GM21447 (cell line): ENCODE results near the gene GREM2.

Experiments
- ATAC-seq: cut with Tn5 transposase; IDR thresholded peaks from one replicate; pipeline ENCODE4 v1.9.1; 2021; ENCODE audit not compliant: unreplicated experiment

Gene GREM2

DNA sequence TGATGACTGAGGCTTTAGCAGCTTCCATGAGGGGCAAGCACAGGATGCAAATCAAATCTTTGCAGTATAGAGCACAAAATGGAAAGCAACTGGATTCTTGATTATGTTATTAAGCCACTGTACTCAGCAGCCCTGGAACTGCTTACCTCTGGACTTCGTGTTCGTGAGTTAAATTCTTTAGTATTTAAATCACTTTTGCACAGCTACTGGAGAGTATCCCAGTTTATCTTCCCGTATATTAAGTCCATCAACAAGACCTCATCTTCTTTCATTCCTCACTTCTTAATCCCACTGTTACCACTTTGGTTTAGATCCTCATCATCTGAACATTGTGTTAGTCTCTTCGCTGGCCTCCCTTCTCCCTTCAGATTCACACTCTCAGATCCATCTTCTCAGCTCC, 108.9 kb downstream of the GREM2 start:
- no peak for ATAC-seq

DNA sequence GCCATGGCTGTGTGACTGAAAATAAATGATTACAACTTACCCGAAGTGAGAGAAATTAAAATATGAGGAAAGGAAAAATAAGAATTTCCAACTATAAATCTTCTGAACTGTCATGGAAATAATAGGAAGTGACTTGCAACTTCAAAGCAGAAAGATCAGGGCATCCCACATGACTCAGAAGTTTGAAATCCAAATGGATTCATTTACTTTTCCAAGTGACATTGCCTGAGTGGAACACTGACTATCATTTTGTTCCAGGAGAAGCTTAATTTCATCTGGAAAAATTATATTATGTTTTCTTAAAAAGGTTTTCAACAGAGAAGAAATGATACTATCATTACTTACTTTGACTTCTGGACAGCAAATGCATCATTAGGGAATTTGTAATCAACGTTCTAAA, 110.8 kb downstream of the GREM2 start:
- no peak for ATAC-seq

DNA sequence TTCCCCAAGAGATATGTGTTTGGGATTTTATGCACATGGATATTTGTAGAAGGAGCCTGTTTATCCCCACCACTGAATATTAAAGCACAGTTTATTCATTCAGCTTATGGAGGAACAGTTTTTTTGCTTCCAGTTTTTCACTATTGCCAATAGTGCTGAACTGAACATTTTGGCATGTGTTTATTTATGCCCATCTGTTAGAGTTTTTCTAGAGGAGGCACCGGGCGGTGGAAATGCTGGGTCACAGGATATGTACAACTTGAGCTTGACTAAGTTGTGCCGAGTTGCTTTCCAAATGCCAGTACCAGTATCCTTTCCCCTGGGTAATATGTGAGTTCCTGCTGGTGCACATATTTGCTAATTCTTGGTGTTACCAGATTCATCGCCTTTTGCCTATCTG, 111.3 kb downstream of the GREM2 start:
- ATAC-seq = no peak

DNA sequence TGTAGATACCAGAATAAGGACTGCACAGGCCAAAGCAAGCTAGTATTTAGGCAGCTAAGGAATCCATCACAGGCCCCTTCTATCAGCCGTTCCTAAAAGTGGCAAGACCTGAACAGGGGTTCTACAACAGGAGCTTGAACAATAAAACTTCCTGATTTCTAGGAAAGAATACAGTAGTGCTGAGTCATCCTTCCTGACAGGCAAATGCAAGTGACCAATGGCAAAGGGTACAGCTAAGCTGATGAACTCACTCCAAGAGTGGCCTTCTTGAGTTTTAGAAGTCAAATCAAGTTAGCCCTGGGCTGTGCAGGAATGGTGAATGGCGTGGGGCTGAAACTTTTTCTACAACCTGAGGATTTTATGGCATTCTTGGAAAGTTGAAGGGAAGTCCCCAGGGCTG, 112.9 kb downstream of the GREM2 start:
- ATAC-seq = no peak

DNA sequence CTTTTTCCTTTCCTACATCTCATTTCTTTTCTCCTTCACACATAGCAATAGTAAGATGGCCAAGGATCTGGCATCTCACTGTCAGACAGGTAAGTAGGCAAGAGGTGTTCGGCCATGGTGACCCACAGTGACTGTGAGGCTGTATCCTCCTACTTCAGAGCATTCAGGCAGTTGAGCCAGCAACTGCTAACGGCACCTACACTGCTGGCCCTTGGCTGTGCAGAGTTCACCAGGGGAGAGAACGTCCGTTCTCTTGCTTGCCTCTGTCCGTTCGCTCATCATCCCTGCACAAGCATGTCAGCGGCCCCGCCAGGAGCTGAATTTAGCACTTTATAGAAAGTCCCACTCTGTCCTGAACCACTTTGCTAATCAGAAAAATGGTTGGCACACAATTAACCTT, 113.6 kb downstream of the GREM2 start:
- ATAC-seq = no peak

DNA sequence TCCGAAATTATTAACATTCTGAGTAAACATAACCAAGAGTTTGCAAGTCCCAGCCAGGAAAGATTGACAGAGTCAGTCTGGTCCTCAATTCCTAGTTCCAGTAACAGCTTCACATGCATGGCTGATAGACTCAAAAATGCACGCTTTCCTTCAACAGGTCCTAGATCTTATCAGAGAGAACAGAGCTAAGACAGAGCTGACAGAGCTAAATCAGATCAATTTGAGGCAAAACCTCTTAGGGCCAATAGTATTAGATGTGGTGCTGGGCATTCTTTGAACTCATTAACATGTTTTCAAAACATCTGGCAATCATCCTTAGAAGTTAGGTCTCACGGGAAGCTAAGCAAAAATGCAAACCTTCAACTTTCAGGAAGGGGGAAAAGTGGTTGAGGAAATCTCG, 114.0 kb downstream of the GREM2 start:
- no peak for ATAC-seq

DNA sequence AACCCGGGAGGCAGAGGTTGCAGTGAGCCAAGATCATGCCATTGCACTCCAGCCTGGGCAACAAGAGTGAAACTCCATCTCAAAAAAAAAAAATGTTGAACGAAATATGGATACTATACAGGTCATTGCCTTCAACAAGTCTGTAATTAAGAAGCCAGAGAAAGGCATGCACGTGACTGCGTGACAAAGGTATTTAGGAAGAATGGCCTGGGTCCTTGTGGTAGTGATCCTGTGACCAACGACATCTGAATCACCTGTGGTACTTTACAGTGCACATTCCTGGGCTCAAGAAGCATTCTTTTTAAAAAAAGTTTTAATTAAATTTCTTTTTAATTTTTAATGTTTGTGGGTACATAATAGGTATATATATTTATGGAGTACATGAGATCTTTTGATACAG, 115.0 kb downstream of the GREM2 start:
- no peak for ATAC-seq

DNA sequence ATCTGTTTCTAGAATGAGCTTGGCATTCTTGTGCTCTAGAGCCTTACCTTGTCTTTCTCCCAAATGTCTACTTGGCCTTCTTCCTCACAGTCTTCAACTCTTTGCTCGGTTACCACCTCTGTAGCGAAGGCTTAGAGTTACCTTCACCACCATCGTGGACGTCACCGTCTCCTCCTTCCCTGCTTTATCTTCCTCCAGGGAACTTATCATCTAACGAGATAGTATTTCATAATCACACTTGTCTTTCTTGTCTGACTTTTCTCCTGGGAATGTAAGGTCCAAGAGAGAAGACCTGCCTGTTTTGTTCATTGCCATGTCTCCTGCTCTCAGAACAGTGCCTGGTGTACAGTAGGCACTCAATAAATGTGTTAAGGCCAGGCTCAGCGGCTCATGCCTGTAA, 115.6 kb downstream of the GREM2 start:
- ATAC-seq = no peak

DNA sequence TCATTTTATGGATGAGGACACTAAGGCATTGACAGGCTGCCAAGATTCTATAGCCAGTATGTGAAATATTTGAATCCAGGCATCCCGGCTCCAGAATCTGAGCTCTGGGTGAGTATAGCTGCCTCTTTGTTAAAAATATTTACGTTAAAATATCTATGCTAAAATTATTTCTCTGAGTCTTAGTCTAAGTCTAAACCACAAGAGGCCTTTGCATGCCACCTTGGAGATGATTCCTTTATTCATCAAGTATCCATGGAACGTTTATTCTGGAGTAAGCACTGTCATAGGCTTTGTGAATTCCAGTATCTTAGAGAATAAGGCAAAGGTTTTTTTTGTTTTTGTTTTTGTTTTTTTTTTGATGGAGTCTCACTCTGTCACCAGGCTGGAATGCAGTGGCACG, 116.4 kb downstream of the GREM2 start:
- no peak for ATAC-seq

DNA sequence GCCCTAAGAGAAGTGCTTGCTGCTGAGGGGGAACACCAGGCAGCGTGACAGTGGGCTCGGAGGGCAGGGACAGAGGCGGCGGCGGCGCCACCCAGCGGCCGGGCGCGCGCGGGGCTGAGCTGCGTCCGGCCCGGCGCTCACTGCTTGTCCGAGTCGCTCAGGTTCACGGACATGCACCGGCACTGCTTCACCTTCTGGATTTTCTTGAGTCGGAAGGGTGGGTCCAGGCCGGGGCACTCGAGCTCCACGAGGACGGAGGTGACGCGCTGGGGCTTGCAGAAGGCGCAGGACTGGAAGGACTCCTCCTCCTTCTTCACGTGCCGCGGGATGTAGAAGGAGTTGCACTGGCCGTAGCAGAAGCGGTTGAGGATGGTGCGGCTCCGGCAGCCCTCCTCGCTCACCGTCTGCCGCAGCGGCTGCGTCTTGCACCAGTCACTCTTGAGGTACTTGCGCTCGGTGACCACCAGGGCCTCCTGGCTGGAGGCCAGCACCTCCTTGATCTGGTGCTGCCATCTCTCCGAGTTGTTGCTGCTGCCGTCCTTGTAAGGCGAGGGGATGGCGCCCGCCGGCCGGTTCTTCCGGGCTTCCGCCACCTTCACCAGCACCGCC, 119.0 kb downstream of the GREM2 start:
- no peak for ATAC-seq

DNA sequence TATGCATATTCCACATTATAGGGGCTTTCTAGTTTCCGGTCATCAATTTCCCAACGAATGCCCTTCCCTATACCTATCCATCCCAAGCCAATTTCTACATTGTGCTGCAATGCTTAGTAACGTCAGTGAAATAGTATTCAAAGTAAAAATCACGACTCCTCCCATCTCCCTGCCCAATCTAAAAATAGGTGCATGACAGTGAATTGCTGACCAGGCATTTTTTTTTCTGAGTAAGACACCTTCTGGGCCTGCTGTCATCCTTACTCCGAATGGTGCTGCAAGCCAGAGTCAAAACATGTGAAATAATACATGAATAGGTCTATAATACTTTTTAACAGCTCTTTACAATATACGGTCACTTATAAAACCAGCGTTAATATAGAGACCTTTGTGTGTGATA, 120.2 kb downstream of the GREM2 start:
- ATAC-seq = no peak

DNA sequence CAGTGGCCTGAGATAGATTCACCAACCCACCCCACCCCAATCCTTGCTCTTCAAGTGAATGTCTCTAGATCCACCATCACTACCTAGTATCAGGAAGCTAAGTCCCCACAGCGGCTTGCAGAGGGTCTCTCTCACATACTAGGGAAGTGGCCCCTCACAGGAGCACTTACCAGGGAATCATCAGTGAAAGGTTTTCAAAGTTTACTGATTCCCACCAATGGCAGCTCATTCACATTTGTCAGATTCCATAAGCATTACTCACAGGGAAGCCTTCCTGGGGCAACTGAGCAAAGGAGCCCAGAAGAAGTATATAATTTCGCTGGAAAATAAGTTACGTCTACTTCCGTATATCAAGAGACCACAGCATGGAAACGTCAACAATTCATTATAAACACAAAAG, 120.8 kb downstream of the GREM2 start:
- ATAC-seq = no peak

DNA sequence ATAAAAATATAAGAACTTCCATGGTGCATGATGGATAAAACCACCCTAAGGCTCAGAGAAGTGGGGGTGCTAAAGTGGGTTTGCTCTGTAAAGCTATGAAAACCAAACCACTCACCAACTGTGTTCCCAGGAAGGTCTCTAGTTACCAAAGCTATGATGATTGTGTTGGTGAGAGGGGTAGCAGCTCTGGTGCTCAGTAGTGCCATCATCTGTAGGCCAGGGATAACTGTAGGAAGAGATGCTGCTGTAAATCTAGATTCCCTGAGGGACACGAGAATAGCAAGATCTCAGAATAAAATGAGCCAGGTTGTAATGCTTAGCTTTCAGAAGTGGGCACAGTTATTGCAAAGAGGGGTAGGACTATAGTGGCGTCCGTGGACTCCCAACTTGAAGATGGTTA, 124.5 kb downstream of the GREM2 start:
- no peak for ATAC-seq

DNA sequence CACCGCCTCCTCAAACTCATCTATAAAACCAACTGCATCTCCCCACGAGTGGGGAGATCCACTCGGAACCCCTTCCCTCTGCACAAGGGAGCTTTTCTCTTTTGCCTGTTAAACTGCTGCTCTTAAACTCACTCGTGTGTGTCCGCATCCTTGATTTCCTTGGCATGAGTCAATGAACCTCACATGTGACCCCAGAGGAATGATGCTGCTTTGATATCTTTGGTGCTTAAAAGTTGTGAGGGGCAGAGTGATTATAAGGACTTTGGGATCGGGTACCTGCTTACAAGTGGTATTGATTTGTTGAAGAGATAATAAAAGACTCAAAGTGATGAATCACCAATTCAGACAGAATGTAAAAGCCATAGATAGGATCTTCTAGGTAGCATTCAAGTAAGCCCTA, 125.3 kb downstream of the GREM2 start:
- ATAC-seq = no peak

DNA sequence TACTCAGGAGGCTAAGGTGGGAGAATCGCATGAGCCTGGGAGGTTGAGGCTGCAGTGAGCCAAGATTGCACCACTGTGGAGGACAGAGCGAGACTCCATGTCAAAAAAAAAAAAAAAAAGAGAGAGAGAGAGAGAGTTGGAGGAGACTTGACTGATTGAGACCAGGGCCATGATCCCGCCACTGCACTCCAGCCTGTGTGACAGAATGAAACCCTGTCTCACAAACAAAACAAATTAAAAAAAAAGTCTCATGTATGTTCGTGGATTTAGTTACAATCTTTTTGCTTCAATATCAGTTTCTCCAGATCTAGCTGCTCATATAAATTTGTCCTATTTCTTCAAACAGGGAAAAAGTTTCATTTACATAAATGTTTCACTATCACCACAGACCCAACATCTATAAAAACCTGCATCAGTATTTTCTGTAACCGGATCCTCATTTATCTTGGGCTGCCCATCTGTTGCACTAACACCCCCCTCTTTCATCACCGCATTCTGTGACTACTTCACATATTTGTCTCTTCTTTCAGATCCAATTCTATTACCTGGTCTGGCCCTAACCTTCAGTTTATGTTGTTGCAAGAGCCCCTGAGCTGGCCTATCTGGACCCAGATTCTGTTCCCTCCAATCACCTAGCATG, 127.0 kb downstream of the GREM2 start:
- no peak for ATAC-seq

DNA sequence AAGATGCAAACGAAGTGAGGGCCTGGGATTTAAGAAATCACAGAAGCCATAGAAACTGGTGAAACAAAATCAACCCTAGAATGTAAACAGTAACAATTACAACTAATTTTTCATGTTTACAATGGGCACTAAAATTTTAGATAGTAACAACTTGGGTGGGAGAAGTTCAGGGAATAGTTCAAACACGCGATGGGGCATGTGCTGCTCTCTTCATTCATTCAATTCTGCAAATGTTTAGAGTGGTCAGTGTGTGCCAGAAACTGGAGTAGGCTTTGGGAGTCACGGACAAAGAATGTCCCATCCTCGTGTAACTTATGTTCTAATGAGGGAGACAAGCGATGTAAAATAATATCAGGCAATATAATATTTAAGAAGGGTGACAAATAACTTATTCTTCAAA, 133.4 kb downstream of the GREM2 start:
- ATAC-seq = no peak

DNA sequence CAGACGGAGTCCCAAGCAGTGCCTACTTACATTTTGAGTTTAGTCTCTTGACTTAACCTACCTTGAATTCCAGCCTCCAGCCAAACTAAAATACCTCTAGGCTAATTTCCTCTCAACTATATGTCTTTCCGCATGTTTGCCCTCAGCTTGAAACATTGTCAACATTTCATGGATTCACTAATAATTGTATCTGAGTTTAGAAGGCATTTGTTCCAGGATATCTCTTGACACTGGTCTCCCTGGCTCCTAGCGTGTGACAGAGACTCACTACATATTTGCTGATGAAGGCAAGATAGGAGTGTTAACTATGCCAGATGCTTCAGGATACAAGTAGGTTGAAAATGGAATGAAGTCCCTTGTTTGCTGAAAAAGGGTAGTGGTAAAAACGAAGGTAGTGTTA, 136.1 kb downstream of the GREM2 start:
- no peak for ATAC-seq

DNA sequence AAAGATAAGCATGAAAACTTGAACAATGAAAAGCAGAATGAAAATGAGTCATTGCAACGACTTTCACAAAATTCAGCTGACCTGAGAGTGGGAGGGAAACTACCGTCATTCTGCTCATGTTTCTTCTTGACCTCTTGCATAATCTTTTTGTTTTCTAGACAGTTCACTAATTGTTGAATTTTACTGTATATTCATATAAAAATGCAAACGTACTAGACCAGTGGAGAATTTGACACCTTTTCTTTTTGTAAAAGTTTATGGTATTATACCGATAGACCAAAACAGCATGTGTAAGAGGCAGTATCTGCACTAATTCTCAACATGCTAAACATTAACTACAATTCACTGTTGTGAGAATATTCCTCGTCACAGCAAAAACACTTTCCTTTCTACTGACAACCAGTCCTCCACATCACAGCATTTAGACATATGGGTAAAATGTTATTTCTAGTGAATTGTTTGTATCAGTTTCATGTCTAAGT, 137.8 kb downstream of the GREM2 start:
- ATAC-seq = no peak

DNA sequence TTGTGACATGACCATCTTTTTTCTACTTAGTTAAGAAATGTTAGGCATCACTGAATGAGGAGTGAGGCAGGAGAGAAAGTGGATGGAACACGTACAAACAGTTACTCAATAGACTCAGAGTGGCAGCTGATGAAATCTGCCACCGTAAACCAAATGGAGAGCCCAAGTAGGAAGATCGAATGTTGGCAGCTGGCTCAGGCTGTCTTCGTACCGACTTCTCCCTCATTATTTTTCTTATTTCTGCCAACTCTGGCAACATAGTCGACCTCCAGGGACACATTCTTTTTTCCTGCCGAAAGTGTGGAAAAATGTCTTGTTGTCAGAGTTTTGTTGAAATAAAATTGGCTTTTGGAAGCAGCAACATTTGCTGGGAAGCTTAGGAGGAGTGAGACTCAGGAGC, 143.3 kb downstream of the GREM2 start:
- ATAC-seq = no peak

DNA sequence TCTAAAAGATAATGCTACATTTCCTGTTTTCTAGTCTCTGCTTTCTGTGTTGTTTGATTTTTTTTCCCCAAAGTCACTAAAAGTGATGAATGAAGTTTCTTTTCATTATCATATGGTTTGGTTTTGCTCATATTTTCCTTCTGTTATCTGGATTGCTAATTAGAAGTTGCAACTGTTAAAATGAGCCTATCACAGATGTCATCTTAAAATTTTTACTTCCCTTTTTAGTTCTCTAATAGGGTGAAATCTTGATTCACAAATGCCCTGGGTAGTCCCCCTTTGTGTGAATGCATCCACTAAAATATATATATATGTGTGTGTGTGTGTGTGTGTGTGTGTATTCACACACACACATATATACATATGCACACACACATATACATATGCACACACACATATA, 144.1 kb downstream of the GREM2 start:
- no peak for ATAC-seq

DNA sequence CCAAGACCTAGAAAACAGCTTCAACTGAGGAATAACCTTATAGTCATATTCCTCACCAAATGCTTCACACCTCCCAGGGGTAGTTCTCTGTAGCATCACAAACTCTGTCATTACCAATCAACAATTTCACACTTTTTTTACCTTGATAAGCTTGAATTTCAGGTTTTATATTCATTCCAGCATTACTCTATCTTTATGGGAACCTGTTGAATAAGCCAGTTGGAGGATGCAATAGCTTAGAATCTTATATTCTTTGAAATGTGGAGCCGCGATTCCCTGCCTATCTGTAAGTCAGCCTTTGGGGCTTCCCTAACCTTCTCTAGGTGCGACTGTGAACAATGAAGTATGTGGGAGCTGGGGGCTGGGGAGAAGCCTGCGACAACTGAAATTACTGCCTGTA, 145.4 kb downstream of the GREM2 start:
- no peak for ATAC-seq

DNA sequence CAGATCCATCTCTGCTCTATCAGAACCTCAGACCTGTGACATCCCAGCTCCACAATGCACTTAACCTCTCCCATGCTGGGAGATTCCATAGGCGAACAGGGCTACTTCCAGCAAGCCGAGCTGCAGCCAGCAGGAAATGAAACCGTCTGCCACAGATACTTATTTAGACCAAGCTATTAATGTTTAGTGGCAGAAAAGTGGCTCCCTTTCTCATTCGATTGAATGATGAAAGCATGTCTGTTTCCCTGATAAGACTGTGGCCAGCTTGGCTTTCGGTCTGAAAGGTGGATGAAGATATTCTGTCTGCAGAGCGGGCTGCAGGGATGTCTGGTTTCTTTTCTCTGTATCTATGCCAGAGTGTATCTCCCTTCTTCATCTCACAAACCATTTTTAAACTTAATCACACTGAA, 146.4 kb downstream of the GREM2 start:
- no peak for ATAC-seq

DNA sequence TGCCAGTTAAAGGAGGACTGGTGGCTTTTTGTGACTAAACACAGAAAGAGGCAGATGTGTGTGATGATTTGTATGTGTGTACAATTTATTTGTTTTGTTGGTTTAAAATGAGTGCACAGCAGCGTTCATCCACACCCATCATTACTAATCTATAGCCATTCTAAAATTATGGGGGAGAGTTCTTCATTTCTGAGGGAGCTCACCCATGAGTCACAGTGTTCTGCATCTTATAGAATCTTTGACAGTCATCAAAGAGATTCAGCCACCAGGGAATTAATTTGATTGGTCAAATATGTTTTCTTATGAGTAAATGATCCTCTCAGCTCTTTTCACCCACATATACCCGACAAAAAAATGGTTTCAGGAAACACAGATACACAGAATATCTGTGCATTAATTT, 147.9 kb downstream of the GREM2 start:
- ATAC-seq = no peak
